IPS-20b (cell line): ENCODE data around the gene TMC2.

Source experiments
- H3K27ac ChIP-seq: one replicate; pipeline ENCODE4 v1.5.1; 2013; ENCODE audit warnings: low read length
- H3K27me3 ChIP-seq: 2 replicates; pipeline ENCODE4 v1.6.1; 2013; ENCODE audit warnings: mild to moderate bottlenecking, low read length, inconsistent platforms; ENCODE audit not compliant: insufficient read depth
- H3K36me3 ChIP-seq: 2 replicates; pipeline ENCODE4 v1.6.1; 2013; ENCODE audit warnings: low read depth, mild to moderate bottlenecking, inconsistent platforms, low read length, moderate library complexity; ENCODE audit not compliant: insufficient read depth
- H3K4me1 ChIP-seq: 2 replicates; pipeline ENCODE4 v1.6.1; 2013; ENCODE audit warnings: mild to moderate bottlenecking, control low read depth, inconsistent platforms, low read length, moderate library complexity; ENCODE audit not compliant: insufficient read depth
- H3K4me3 ChIP-seq: 2 replicates; pipeline ENCODE4 v1.5.1; 2013; ENCODE audit warnings: mild to moderate bottlenecking, low read length, inconsistent platforms
- H3K9ac ChIP-seq: 2 replicates; pipeline ENCODE4 v1.6.1; 2013; ENCODE audit warnings: low read depth, mild to moderate bottlenecking, inconsistent platforms, low read length, moderate library complexity
- H3K9me3 ChIP-seq: 2 replicates; pipeline ENCODE4 v1.6.1; 2013; ENCODE audit warnings: mild to moderate bottlenecking, low read depth, low read length, inconsistent platforms; ENCODE audit not compliant: insufficient read depth

The TMC2 gene

DNA sequence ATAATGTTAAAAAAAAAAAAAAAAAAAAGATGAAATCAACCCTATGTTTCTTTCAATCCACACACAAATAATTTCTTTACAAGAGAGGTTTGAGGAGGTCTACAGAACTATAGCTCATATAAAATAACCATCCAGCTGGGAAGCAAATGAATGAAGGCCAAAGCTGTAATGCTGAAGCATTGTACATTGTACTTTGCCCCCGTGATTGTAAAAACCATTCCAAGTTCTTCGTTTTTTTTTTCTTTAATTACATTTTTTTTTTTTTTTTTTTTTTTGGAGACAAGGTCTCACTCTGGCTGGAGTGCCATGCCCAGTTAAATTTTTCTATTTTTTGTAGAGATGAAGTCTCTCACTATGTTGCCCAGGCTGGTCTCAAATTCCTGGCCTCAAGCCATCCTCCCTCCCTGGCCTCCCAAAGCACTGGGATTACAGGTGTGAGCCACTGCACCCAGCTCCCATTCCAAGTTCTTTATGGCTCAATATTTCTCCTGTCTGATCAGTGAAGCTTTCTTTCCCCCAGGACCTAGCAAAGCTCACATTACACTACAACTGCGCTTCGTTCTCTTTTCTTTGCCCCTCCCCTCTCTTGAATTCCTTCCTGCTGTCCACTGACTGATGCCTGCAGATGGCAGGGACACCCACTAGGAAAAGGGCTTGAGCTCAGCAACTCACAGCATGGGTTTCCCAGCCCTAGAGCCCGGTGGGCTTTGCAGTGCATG, 63.1 kb downstream of the TMC2 start:
- Histone ChIP-seq H3K36me3 (no peaks in the 10 kb centered on the region), H3K4me1 (no peaks in the 10 kb centered on the region), H3K9ac (no peak overlapping the region), H3K4me3 (no peak overlapping the region), H3K9me3 (no peaks in the 10 kb centered on the region), H3K27ac (no peak overlapping the region), H3K27me3 (no peaks in the 10 kb centered on the region)

DNA sequence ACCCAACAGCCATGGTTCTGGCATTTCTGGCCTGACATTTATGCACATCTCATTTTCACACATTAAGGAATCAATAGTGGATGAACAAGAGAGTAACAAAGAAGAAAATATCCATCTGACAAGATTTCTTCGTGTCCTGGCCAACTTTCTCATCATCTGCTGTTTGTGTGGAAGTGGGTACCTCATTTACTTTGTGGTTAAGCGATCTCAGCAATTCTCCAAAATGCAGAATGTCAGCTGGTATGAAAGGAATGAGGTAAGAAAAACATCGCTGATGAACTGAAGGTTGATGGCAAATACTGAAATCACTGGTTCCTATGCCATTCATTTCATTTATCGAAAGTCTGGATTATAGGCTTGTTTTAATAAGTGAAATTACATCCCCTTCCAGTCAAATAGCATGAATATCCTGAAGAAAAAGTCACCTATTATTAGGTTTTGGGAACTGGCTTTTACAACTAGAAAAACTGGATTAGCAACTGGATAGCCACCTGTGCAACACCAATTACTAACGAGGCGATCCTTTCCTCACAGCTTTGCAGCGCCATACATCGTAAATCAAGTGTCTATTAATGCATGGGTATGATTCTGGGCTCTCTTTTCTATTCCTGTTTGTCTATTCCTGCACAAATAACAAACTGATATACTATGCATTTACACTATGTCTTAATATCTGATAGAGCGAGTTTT, 65.8 kb downstream of the TMC2 start:
- Histone ChIP-seq H3K27me3 (no peaks in the 10 kb centered on the region), H3K9me3 (peaks cover 16% of the 10 kb centered on the region), H3K4me1 (no peaks in the 10 kb centered on the region), H3K36me3 (no peaks in the 10 kb centered on the region), H3K4me3 (no peak overlapping the region), H3K27ac (no peak overlapping the region), H3K9ac (no peak overlapping the region)

DNA sequence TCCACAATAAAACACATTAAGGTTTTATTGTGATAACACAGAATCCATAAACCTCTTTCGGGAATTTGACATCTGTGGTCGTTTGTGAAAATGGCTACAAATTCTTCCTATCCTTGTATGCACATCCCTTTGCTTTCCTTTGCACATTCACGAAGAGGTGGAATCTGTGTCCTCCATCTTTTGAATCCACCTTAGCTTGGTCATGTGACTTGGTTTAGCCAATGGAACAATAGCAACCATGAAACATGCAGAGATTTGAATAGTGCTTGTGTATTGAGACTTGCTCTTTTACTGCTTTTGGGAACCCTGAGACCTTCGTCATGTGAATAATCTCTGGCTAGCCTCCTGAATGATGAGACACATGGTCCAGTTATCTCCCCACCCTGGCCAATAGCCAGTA, 66.4 kb downstream of the TMC2 start:
- Histone ChIP-seq H3K4me3 (no peak overlapping the region), H3K36me3 (no peaks in the 10 kb centered on the region)

DNA sequence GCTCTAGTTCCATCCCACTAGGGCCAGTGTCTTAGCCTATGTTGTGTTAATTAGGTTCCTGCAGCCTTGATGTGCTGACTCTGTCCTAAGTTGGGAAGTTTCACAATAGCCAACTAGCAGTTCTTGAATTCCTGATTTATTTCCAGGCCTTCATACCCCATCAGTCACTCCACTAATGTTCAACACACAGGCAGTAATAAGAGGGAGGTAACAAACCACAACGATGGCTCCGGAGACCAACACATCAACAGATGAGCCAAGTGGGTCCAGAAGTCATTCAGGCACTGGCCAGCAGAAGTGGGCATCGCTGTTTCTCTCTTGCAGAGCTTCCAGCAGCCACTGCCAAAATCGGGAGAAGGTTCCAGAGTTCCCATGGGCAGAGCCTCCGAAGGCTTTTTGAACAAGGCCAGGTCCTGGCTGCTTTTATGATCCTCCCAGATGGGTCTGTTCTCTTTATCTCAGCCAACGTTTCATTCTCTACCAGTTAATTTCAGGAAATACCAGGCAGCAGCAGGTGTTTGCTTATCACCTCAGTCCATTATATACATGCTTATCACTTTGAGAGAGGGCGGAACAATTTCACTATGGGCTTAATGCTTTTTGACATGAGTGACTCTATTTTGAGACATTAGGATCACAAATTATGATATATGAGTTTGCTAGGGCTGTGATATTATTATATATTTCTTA, 67.6 kb downstream of the TMC2 start:
- Histone ChIP-seq H3K27ac (no peak overlapping the region), H3K4me3 (no peak overlapping the region), H3K9me3 (peaks cover 21% of the 10 kb centered on the region), H3K36me3 (no peaks in the 10 kb centered on the region), H3K27me3 (no peaks in the 10 kb centered on the region), H3K9ac (no peak overlapping the region), H3K4me1 (no peaks in the 10 kb centered on the region)

More for the DNA sequence above, 66.4 kb downstream of the TMC2 start:
- Histone ChIP-seq H3K27ac (no peak overlapping the region), H3K4me1 (no peaks in the 10 kb centered on the region), H3K9me3 (peaks cover 21% of the 10 kb centered on the region), H3K9ac (no peak overlapping the region), H3K27me3 (no peaks in the 10 kb centered on the region)

DNA sequence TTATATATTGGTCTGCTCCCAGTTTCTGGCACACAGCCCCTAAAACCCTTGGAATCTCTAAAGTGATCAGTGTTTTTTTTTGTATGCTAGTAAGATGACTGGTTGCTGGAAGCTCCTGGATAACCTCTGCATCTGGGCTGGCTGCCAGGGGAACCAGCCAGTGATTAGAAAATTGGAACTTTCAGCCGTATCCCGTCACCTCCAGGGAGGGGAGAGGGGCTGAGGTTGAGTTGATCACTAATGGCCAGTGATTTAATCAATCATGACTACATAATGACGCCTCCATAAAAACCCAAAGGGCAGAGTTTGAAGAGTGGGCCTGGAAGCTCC, 68.1 kb downstream of the TMC2 start:
- no peak overlapping the region for H3K9ac ChIP-seq
- no peaks in the 10 kb centered on the region for H3K36me3 ChIP-seq
- H3K27ac ChIP-seq = no peak overlapping the region
- peaks cover 21% of the 10 kb centered on the region for H3K9me3 ChIP-seq
- H3K4me3 ChIP-seq = no peak overlapping the region
- no peaks in the 10 kb centered on the region for H3K27me3 ChIP-seq
- no peaks in the 10 kb centered on the region for H3K4me1 ChIP-seq

DNA sequence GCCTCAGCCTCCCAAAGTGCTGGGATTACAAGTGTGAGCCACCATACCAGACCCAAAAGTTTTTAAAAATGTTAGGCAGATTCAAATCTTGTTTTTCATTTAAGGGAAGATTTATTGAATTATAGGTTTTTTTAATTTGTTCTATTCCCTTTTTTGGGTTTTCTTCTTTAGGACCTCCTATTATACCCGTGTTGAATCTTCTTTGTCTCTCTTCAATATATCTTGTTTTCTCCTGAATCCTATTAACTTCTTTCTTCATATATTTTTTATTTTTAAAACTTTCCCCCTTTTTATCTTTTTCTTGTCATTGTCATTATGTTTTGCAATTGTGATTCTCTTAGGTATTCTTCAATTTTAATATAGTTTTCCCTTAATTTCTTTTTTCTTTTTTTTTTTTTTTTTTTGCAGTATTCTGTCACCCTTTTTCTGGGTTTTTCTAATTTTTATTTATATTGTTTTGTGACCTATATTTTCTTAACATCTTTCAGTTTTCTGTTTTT, 70.2 kb downstream of the TMC2 start:
- Histone ChIP-seq H3K27ac (no peak overlapping the region), H3K4me1 (no peaks in the 10 kb centered on the region), H3K36me3 (no peaks in the 10 kb centered on the region), H3K4me3 (no peak overlapping the region), H3K27me3 (no peaks in the 10 kb centered on the region), H3K9me3 (peaks cover 21% of the 10 kb centered on the region), H3K9ac (no peak overlapping the region)

DNA sequence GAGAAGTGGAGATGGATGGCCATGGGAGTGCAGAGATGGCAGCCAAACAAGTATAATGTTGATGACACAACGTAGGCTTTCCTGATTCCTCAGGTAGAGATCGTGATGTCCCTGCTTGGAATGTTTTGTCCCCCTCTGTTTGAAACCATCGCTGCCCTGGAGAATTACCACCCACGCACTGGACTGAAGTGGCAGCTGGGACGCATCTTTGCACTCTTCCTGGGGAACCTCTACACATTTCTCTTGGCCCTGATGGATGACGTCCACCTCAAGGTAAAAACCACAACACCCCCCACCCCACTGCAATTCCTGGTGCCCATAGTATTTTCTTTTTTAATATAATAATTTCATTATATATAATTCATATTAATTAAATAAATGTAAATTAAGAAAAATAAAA, 74.0 kb downstream of the TMC2 start:
- no peaks in the 10 kb centered on the region for H3K4me1 ChIP-seq
- no peak overlapping the region for H3K4me3 ChIP-seq
- H3K27ac ChIP-seq = no peak overlapping the region
- H3K9ac ChIP-seq = no peak overlapping the region
- H3K27me3 ChIP-seq = no peaks in the 10 kb centered on the region
- no peaks in the 10 kb centered on the region for H3K36me3 ChIP-seq
- H3K9me3 ChIP-seq = peaks cover 21% of the 10 kb centered on the region

DNA sequence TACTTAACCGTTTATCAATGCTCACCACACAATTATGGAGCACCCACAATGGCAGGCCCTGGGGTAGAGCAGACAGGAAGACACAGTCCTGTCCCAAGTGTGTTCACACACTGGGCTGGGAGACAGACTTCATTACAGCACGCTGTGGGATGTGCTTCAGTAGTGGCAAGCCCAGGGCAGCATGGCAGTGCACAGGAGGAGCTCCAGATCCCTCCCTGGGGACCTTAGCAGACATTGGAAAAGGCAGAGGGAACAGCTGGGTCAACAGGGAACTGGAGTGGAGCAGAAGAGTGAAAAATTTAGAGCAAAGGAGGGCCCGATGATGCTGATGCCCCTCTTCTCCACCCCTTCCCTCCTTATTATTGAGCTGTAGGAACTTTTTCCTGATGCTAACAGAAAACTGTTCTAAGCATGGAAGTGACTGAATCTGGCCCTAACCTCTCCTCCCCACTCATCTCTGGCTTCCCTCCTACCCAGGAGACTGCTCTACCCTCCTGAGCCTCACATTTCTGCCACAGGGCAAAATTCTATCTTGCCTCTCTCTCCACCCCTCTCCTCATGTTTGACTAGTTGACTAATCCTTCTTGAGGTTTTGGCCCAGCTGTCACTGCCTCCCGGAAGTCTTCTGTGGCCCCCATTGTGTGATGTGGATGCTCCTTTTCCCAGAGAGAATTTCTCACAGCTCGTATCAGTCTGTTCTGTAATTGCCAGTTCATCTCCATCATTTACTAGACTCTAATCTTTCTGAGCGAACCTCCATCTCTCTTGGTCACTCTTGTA, 74.8 kb downstream of the TMC2 start:
- Histone ChIP-seq H3K9me3 (peaks cover 14% of the 10 kb centered on the region), H3K36me3 (no peaks in the 10 kb centered on the region), H3K9ac (no peak overlapping the region), H3K4me3 (no peak overlapping the region), H3K4me1 (no peaks in the 10 kb centered on the region), H3K27ac (no peak overlapping the region), H3K27me3 (no peaks in the 10 kb centered on the region)

DNA sequence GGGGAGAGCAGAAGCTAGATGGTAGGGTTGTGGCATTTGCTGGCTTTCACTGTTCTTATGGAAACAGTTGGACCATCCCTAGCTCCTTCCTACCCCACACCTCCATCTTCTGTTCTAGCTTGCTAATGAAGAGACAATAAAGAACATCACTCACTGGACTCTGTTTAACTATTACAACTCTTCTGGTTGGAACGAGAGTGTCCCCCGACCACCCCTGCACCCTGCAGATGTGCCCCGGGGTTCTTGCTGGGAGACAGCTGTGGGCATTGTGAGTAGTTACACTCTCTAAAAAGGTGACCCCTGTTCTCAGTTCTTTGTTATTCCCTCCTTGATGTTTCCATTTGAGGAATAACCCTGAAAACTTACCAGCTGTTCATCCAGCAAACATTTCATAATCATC, 75.7 kb downstream of the TMC2 start:
- H3K9ac ChIP-seq = no peak overlapping the region
- H3K27me3 ChIP-seq = no peaks in the 10 kb centered on the region

DNA sequence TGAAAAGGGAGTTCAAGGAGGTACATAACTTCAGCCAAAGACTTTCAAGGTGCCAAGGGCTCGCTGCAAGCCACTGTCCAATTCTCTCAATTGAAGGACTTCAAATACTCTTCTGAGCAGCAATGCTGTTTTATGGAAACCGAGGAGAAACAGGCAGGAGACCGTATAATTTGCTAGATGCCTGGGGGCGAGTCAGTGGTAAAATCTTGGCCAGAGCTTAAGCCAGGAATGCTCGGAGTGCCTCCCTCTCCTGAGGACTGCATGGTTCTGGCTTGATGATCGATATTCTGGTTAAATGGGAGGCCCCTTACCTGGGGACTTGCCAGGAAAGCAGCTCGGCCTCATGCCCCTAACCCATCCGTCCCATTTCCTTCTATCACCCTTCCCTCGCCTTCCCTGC, 80.3 kb downstream of the TMC2 start:
- Histone ChIP-seq H3K27ac (no peak overlapping the region), H3K4me1 (no peaks in the 10 kb centered on the region), H3K9me3 (no peaks in the 10 kb centered on the region), H3K27me3 (peaks cover 6% of the 10 kb centered on the region), H3K36me3 (no peaks in the 10 kb centered on the region), H3K4me3 (no peak overlapping the region), H3K9ac (no peak overlapping the region)

More for the DNA sequence above, 75.7 kb downstream of the TMC2 start:
- no peak overlapping the region for H3K27ac ChIP-seq
- H3K4me3 ChIP-seq = no peak overlapping the region
- peaks cover 6% of the 10 kb centered on the region for H3K9me3 ChIP-seq
- no peaks in the 10 kb centered on the region for H3K36me3 ChIP-seq
- no peaks in the 10 kb centered on the region for H3K4me1 ChIP-seq

DNA sequence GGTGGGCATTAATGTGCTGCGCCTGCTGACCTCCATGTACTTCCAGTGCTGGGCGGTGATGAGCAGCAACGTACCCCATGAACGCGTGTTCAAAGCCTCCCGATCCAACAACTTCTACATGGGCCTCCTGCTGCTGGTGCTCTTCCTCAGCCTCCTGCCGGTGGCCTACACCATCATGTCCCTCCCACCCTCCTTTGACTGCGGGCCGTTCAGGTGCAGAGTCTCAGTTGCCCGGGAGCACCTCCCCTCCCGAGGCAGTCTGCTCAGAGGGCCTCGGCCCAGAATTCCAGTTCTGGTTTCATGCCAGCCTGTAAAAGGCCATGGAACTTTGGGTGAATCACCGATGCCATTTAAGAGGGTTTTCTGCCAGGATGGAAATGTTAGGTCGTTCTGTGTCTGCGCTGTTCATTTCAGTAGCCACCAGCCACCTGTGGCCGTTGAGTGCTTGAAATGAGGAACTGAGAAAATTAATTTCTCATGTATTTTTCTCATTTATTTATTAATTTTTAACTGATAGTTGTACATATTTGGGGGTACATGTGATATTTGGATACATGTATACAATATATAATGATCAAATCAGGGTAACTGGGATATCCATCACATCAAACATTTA, 80.8 kb downstream of the TMC2 start:
- no peak overlapping the region for H3K4me3 ChIP-seq
- H3K4me1 ChIP-seq = no peaks in the 10 kb centered on the region
- H3K36me3 ChIP-seq = no peaks in the 10 kb centered on the region
- peaks cover 6% of the 10 kb centered on the region for H3K27me3 ChIP-seq
- no peak overlapping the region for H3K27ac ChIP-seq
- no peaks in the 10 kb centered on the region for H3K9me3 ChIP-seq
- no peak overlapping the region for H3K9ac ChIP-seq
